NCI-H460 (cell line): ENCODE results near the gene OSCP1. TPM values are rescaled to one million over a fixed set of nuclear protein-coding genes. Genes with fewer than 3 reads are reported as not detected.
A peak's percentile ranks its signal among the peaks of the same experiment; 100 is the strongest.

Experiments
- DNase-seq: peaks from one replicate; pipeline ENCODE4 v3.0.0-alpha.2; 2016; ENCODE audit warnings: low read depth; ENCODE audit errors: extremely low read depth
- total RNA-seq: library from RNA; depleted of rRNA; stranded (reverse); fragments of >200 nt; shearing (Covaris generic); gene quantifications from 2 replicates; pipeline ENCODE4 v1.2.3, GENCODE V29; 2014

OSCP1 gene
- total RNA-seq, 1 experiment from 2014 or later, result 6.0 TPM

GRCh38 chr1:36411674-36412648 is 38.3 kb downstream of the OSCP1 start:
- peak; percentile 55 for DNase-seq

GRCh38 chr1:36408479-36408878 is 41.8 kb downstream of the OSCP1 start:
- no peak for DNase-seq

GRCh38 chr1:36406440-36406839 is 43.8 kb downstream of the OSCP1 start:
- DNase-seq, result no peak

GRCh38 chr1:36402504-36402890 is 47.8 kb downstream of the OSCP1 start:
- DNase-seq, result no peak

GRCh38 chr1:36401602-36402503 is 48.4 kb downstream of the OSCP1 start:
- DNase-seq, result no peak

- no peak for DNase-seq
Measured at GRCh38 chr1:36400825-36401601, 49.2 kb downstream of the OSCP1 start.

- DNase-seq, result no peak
Measured at GRCh38 chr1:36400514-36400824, 49.8 kb downstream of the OSCP1 start.

- no peak for DNase-seq
Measured at GRCh38 chr1:36398370-36398977, 51.8 kb downstream of the OSCP1 start.

- peak; percentile 85 for DNase-seq
Measured at GRCh38 chr1:36397378-36398230, 52.6 kb downstream of the OSCP1 start, which contains the start of gene LSM10. TSS of gene LSM10 (minus strand) at chr1:36397908. CDS start at chr1:36394129, 3,779 bp downstream.

GRCh38 chr1:36397083-36397377 is 53.2 kb downstream of the OSCP1 start:
- no peak for DNase-seq

- no peak for DNase-seq
Measured at GRCh38 chr1:36396359-36396758, 53.9 kb downstream of the OSCP1 start.

GRCh38 chr1:36393686-36394085 is 56.6 kb downstream of the OSCP1 start:
- DNase-seq, result no peak

- DNase-seq, result no peak
Measured at GRCh38 chr1:36392836-36393235, 57.4 kb downstream of the OSCP1 start.

GRCh38 chr1:36391271-36391670 is 59.0 kb downstream of the OSCP1 start:
- no peak for DNase-seq

- no peak for DNase-seq
Measured at GRCh38 chr1:36390411-36390810, 59.8 kb downstream of the OSCP1 start.

- DNase-seq, result no peak
Measured at GRCh38 chr1:36389999-36390398, 60.3 kb downstream of the OSCP1 start.

GRCh38 chr1:36389261-36389660 is 61.0 kb downstream of the OSCP1 start:
- DNase-seq, result no peak

- DNase-seq, result no peak
Measured at GRCh38 chr1:36387141-36387949, 62.9 kb downstream of the OSCP1 start.
